Activated CD8-positive, alpha-beta memory T cell treated with anti-CD3 and anti-CD28 coated beads, Interleukin-2, amount 10 ng/mL, durations not matched to agents 7 days and 5 days (primary cell): Measurements from ENCODE around the gene PPM1H. TPM values are rescaled to one million over a fixed set of nuclear protein-coding genes. Genes with fewer than 3 reads are reported as not detected.

ENCODE experiments used
- ATAC-seq: fragments of 150-1000 bp; cut with Tn5 transposase; one replicate; pipeline ENCODE4 v1.10.0; 2021; ENCODE audit warnings: moderate library complexity
- CTCF ChIA-PET: fragments of 350-600 bp; sonication (Branson Sonifier 250); formaldehyde crosslinking; loops from one replicate; lab custom pipeline; 2021; ENCODE audit warnings: antibody characterized with exemption; lab: Charles Lee
- DNase-seq: peaks from one replicate; pipeline ENCODE4 v3.0.0-alpha.2; 2020
- H3K27ac Mint-ChIP-seq: one replicate; pipeline ENCODE4 v1.8.0; 2021; ENCODE audit warnings: mild to moderate bottlenecking, mixed read lengths
- H3K27me3 Mint-ChIP-seq: one replicate; pipeline ENCODE4 v1.8.0; 2021; ENCODE audit warnings: mixed read lengths
- H3K36me3 Mint-ChIP-seq: one replicate; pipeline ENCODE4 v1.8.0; 2021; ENCODE audit warnings: mild to moderate bottlenecking, mixed read lengths
- H3K4me1 Mint-ChIP-seq: one replicate; pipeline ENCODE4 v1.8.0; 2021; ENCODE audit warnings: mixed read lengths
- H3K4me3 Mint-ChIP-seq: one replicate; pipeline ENCODE4 v1.8.0; 2021; ENCODE audit warnings: mild to moderate bottlenecking, moderate library complexity, mixed read lengths
- H3K9me3 Mint-ChIP-seq: one replicate; pipeline ENCODE4 v1.8.0; 2022; ENCODE audit warnings: low read depth, mixed read lengths
- total RNA-seq, 2 experiments: library from RNA; stranded (reverse); gene quantifications; one replicate each; pipeline ENCODE4 v1.2.3, GENCODE V29; 2021

The PPM1H gene
- total RNA-seq, 2 experiments from 2014 or later: 0.32 to 0.68 TPM

DNA sequence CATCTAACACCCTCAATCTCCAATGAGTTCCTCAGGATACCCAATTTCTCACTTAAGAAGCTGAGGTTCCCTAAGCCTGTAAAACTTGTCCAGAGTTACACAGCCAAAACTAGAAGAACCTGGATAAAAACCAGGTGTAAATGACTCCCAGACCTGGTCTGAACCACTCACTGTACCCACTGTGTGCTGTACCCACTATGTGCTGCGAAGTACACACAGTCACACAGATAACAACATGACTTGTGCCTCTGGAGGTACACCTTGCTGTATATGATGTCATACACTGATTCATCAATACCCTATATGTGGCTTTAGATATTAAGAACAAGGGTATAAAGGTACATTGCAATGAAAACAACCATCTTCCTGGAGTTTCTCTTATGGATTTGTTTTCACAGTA, 66.1 kb downstream of the PPM1H start:
- CTCF ChIA-PET: no interaction called here
- H3K9me3 Mint-ChIP-seq: no peaks in the 10 kb centered on the region
- no peaks in the 10 kb centered on the region for H3K4me1 Mint-ChIP-seq
- H3K27ac Mint-ChIP-seq: no peak overlapping the region
- H3K27me3 Mint-ChIP-seq: peaks cover 18% of the 10 kb centered on the region
- DNase-seq (no peak), ATAC-seq (no peak)
- no peak overlapping the region for H3K4me3 Mint-ChIP-seq
- H3K36me3 Mint-ChIP-seq: no peaks in the 10 kb centered on the region

DNA sequence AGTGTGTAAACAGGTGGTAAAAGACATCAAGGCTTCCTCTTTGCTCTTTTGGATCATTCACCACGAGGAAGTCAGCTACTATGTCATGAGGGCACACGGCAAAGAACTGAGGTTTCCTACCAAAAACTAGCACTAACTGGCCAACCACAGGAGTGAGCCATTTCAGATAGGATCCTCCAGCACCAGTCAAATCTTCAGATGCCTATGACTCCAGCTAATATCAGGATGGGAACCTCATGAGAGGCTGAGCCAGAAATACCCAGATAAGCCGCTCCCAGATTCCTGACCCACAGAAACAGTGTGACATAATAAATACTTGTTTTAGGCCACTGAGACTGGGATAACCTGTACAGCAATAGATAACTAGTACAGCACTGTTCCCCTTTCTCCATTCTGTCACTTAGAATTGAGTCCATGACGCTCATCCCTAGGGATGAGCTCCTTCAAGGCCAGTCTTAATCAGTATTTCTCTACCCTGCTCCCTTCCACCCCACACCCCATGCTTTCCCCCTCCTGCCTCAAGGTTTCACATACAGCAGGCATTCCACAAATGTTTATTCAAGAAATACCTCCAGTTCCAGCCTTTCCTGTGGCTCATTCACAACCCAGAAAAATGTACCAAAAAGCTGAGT, 68.4 kb downstream of the PPM1H start:
- CTCF ChIA-PET: no interaction called here
- H3K4me3 Mint-ChIP-seq: no peak overlapping the region

DNA sequence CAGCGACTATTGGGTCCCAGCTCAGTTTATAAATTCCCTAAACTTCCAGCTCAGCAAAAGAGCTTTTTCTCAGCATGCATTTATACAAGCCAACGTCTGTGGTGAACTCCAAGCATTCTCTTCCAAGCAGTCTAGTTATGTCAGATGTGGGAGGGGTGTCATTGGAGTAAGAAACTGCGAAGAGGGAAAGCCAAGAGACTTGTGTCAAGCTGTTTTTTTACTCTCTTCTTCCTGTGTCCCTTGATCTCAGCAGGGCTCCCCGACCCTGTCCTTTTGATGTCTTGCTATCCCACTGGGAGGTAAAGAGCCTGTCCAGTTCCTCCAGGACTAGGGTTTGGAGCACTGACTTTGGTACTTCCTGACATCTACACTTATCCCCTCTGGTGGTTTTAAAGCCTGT, 69.0 kb downstream of the PPM1H start:
- no peak for ATAC-seq
- DNase-seq: no peak
- H3K4me1 Mint-ChIP-seq: no peaks in the 10 kb centered on the region
- H3K36me3 Mint-ChIP-seq: no peaks in the 10 kb centered on the region
- H3K27me3 Mint-ChIP-seq: peaks cover 27% of the 10 kb centered on the region
- no peaks in the 10 kb centered on the region for H3K9me3 Mint-ChIP-seq
- H3K27ac Mint-ChIP-seq: no peak overlapping the region
- H3K4me3 Mint-ChIP-seq: no peak overlapping the region
- CTCF ChIA-PET: no interaction called here

More for the DNA sequence above, 68.4 kb downstream of the PPM1H start:
- Mint-ChIP-seq H3K27me3 (peaks cover 24% of the 10 kb centered on the region), H3K27ac (no peak overlapping the region), H3K9me3 (no peaks in the 10 kb centered on the region), H3K36me3 (no peaks in the 10 kb centered on the region), H3K4me1 (no peaks in the 10 kb centered on the region)
- DNase-seq (no peak), ATAC-seq (no peak)

DNA sequence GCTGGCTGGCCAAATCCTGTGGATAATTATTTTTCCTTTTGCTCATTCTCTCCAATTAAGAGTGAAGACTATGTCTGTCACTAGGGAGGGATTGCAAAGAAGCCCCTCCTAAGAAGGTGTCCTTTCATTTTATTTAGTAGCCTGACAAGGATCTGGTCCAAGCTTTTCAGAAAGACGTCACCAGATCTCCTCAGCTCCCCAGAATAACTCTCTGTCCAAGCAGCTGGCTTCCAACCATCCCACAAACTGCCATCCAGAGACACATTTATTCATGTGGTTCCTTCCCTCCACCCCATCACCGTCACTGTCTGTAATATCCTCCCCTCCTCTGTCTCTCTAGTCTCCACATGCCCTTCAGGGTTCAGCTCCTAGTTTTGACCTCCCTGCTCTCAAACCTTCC, 69.9 kb downstream of the PPM1H start:
- Mint-ChIP-seq H3K27ac (no peak overlapping the region), H3K9me3 (no peaks in the 10 kb centered on the region), H3K27me3 (peaks cover 25% of the 10 kb centered on the region), H3K4me1 (no peaks in the 10 kb centered on the region), H3K36me3 (no peaks in the 10 kb centered on the region), H3K4me3 (no peak overlapping the region)
- ATAC-seq (no peak), DNase-seq (no peak)
- CTCF ChIA-PET: no interaction called here

DNA sequence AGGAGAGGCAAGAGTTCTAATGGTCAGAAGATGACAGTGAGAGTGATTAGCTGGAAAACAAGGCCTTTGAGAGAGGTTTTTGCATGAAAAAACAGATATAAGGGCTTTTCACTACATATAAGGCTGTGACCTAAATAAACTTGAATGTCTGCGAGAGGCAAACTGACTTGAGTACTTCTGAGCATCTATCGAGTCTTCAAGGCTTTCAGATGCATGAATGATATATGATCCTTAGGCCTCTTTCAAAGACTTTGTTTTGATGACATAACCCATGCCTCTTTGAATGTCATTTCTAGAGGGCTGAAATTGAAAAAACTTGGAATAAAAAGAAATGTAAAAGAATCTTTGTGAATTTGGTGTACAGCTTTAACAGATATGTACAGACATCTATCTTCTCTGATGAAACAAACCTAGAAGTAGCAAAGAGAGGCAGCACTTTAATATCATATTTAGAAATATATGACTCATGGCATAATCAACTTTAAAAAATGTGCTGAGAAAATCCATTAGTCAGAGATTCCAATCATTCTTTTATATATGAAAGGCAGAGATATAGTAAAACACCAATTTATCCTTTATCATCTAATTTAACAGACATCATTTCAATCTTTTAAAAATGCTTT, 72.6 kb downstream of the PPM1H start:
- peaks cover 32% of the 10 kb centered on the region for H3K27me3 Mint-ChIP-seq
- ATAC-seq (no peak), DNase-seq (no peak)
- CTCF ChIA-PET: no interaction called here
- H3K27ac Mint-ChIP-seq: no peak overlapping the region
- H3K36me3 Mint-ChIP-seq: no peaks in the 10 kb centered on the region
- no peak overlapping the region for H3K4me3 Mint-ChIP-seq
- H3K4me1 Mint-ChIP-seq: no peaks in the 10 kb centered on the region
- H3K9me3 Mint-ChIP-seq: no peaks in the 10 kb centered on the region

DNA sequence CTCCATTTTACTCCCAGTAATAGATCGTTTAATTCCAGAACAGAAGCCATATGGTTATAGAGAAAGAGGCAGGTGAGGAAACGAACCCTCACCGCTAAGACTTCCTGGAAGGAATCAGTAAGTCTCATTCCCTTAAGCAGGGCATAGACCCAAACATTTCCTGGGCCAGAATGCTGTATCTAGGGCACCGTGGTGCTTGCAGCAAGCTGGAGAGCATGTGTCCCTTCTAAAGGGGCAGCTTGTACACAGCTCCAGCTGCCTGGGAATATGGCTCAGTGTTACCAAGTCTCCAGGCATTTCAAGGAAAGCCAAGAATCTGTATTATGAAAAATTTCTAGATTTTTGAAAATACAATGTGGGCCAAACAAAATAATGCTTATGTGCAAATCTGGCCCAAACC, 73.4 kb downstream of the PPM1H start:
- H3K4me1 Mint-ChIP-seq: no peaks in the 10 kb centered on the region
- H3K27me3 Mint-ChIP-seq: peaks cover 32% of the 10 kb centered on the region
- no peak overlapping the region for H3K4me3 Mint-ChIP-seq
- no peaks in the 10 kb centered on the region for H3K36me3 Mint-ChIP-seq
- CTCF ChIA-PET: no interaction called here
- ATAC-seq: no peak
- no peak overlapping the region for H3K27ac Mint-ChIP-seq
- DNase-seq: no peak
- no peaks in the 10 kb centered on the region for H3K9me3 Mint-ChIP-seq

DNA sequence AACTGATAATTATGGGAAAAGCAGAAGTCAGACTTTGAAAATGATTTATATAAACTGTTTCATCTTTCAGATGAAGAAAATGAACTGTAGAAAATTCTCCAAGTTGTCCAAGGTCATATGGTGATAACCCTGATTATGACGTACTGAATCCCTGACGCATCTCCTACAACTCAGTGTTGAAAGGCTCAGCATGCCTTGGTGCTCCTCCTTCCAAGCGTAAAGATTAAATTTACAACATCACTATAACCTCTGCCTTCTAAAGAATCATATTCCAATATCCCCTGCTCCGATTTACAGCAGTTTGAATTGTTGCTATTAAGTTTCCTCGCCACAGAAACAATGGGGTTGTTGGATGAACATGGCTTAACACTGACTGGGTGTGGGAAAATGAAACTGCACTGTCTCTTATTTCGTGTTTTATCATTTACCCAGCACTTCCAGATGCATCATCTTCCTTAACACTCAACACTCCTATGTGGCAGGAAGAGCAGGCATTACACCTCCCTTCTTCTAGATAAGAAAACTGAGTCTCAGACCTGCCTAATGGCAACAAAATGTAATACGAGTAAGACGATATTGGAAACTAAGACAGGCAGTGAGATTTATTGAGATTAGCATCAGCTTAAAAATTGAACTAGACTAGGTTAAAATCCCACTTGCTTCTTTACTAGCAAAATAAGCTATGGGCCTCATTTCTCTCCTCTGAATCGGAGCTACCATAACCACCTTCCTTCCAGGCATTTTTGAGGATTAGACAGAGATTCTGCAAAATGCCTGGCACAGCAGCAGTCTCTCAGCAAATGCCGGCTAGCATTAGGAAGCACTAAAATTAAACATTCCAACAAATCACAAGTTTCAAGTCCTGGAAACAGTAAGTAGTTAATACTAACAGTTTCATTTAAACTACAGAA, 74.2 kb downstream of the PPM1H start:
- CTCF ChIA-PET: no interaction called here
- no peak for ATAC-seq

DNA sequence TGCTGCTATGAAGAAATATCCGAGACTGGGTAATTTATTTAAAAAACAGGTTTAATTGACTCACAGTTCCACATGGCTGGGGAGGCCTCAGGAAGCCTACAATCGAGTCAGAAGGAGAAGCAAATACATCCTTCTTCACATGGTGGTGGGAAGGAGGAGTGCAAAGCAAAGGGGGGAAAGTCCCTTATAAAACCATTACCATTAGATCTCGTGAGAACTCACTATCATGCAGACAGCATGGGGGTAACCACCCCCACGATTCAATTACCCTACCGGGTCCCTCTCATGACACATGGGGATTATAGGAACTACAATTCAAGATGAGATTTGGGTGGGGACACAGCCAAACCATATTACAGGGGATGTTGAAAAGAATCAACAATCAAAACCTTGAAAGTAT, 74.9 kb downstream of the PPM1H start:
- H3K4me3 Mint-ChIP-seq: no peak overlapping the region
- no peaks in the 10 kb centered on the region for H3K4me1 Mint-ChIP-seq
- H3K27ac Mint-ChIP-seq: no peak overlapping the region
- no peaks in the 10 kb centered on the region for H3K9me3 Mint-ChIP-seq
- H3K27me3 Mint-ChIP-seq: peaks cover 31% of the 10 kb centered on the region
- H3K36me3 Mint-ChIP-seq: no peaks in the 10 kb centered on the region
- DNase-seq (no peak), ATAC-seq (no peak)
- CTCF ChIA-PET: no interaction called here

More for the DNA sequence above, 74.2 kb downstream of the PPM1H start:
- Mint-ChIP-seq H3K4me1 (no peaks in the 10 kb centered on the region), H3K9me3 (no peaks in the 10 kb centered on the region), H3K27me3 (peaks cover 31% of the 10 kb centered on the region), H3K36me3 (no peaks in the 10 kb centered on the region), H3K4me3 (no peak overlapping the region), H3K27ac (no peak overlapping the region)
- no peak for DNase-seq

DNA sequence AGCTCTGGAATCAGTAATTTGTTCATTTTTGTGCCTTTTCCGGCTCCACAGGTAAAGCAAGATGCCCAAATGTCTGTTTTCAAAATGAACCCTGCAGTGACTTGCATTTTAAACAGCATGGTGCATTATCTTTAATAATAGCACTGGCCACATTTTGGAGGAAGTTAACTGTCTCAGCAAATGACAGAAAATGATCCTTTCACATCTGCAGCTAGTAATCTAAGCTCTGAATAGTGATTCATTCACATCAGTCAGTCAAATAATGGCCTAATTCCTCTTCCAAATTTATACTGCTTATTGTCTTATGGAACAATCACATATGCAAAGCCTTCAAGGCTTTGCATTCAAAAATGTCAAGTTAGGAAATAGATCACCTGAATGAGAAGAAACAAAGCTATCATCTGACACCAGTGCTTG, 75.6 kb downstream of the PPM1H start:
- ATAC-seq: no peak

DNA sequence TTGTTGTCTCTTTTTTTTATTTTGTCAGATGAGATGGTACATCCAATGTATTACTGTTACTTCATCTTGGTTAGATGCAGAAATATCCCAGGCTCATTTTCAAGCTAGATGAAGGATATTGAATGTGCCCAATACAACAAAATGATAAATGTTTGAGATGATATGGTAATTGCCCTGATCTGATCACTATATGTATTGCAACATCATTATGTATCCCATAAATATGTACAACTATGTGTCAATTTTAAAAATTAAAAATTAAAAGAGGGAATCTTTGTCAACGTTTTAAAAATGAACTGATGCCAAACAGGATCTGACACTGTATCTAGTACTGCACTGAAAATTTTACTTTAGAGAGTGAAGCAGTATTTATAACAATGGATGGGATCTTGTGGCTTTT, 78.5 kb downstream of the PPM1H start:
- Mint-ChIP-seq H3K27me3 (peaks cover 31% of the 10 kb centered on the region), H3K4me1 (no peaks in the 10 kb centered on the region), H3K4me3 (no peak overlapping the region), H3K9me3 (no peaks in the 10 kb centered on the region), H3K27ac (no peak overlapping the region), H3K36me3 (no peaks in the 10 kb centered on the region)
- CTCF ChIA-PET: no interaction called here
- no peak for DNase-seq
- ATAC-seq: no peak

More for the DNA sequence above, 75.6 kb downstream of the PPM1H start:
- Mint-ChIP-seq H3K36me3 (no peaks in the 10 kb centered on the region), H3K9me3 (no peaks in the 10 kb centered on the region), H3K4me3 (no peak overlapping the region), H3K27ac (no peak overlapping the region), H3K27me3 (peaks cover 31% of the 10 kb centered on the region), H3K4me1 (no peaks in the 10 kb centered on the region)
- CTCF ChIA-PET: interaction anchor here (0.6 kb wide), 1 partner anchor 12 kb away, joined by 3 read pairs; no protein-coding TSS in a partner anchor
- no peak for DNase-seq

DNA sequence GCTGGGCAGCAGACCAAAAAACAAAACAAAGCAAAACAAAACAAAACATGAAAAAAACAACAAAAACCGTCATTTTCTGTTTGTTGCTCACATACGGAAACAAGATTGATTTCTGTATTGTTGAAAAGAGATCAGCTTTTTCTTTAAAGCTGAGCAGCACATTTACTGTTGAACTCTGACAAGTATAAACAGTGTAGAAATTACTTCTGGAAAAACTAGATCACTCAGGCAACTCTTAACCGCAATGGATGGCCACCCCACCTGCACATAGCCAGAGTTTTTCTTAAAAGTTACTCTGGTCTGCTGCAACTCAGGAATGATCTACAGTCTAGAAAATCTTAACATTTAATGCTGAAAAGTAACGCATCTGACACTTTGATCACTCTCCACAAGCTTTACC, 80.9 kb downstream of the PPM1H start:
- Mint-ChIP-seq H3K4me3 (no peak overlapping the region), H3K36me3 (no peaks in the 10 kb centered on the region), H3K4me1 (no peaks in the 10 kb centered on the region), H3K9me3 (no peaks in the 10 kb centered on the region), H3K27ac (no peak overlapping the region), H3K27me3 (peaks cover 30% of the 10 kb centered on the region)
- no peak for ATAC-seq
- no peak for DNase-seq
- CTCF ChIA-PET: no interaction called here

DNA sequence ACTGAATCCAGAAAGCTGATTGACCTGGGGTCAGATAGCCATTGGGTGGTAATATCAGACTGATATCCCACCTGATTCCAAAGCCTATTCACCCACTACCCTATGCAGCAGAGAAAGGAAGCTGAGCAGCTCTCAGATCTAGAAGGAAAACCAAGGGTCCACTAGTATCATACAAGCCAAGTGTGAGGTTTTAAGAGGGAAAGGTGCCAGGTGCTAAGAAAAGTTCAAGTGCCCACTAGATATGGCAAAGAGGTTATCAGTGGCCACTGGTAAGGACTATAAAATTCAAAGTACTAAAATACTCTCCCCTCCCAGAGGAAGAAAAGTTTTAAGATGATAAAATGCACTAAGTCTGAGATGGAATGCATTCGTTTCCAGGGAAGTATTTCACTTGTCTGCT, 85.6 kb downstream of the PPM1H start:
- no peak for ATAC-seq
- CTCF ChIA-PET: no interaction called here
- Mint-ChIP-seq H3K4me3 (no peak overlapping the region), H3K27me3 (peaks cover 31% of the 10 kb centered on the region), H3K9me3 (no peaks in the 10 kb centered on the region), H3K27ac (no peak overlapping the region), H3K36me3 (no peaks in the 10 kb centered on the region), H3K4me1 (no peaks in the 10 kb centered on the region)
- DNase-seq: no peak

DNA sequence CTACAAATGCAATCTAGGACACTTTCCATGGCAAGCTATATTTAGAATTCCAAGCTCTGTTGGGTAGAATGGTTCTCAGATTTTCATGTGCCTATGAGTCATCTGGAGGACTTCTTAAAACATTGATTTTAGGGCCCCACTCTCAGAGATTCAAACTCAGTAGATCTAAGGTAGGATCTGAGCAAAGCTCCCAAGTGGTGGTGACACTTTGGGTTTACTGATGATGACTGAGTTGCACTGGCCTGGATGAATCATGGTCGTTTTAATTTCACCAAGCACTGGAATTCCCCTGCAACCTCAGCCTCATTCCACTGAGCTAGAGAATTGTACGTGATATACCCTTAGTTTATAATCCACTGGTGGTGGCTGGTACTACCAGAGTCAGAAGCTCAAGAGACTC, 86.5 kb downstream of the PPM1H start:
- Mint-ChIP-seq H3K36me3 (no peaks in the 10 kb centered on the region), H3K27ac (no peak overlapping the region), H3K4me3 (no peak overlapping the region), H3K4me1 (no peaks in the 10 kb centered on the region), H3K27me3 (peaks cover 35% of the 10 kb centered on the region), H3K9me3 (no peaks in the 10 kb centered on the region)
- CTCF ChIA-PET: no interaction called here
- ATAC-seq (no peak), DNase-seq (no peak)

DNA sequence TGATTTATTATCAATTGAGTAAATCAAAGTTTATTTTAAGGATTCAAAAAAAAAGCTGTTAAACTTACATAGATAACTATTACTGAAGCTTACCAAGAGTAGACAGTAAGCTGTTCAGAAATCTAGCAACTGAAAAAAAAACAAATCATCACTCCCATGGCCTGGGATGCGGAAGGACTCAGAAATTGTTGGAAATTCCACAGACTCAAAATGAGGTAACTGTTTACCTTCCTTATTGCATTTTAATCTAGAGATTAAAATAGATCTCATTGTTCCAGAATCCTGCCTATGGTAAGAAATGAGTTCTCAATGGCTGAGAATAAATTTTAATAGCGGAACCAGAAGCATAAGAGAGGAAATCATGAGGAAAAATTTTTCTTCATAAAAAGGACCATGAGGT, 87.2 kb downstream of the PPM1H start:
- ATAC-seq (no peak), DNase-seq (no peak)
- peaks cover 35% of the 10 kb centered on the region for H3K27me3 Mint-ChIP-seq
- H3K36me3 Mint-ChIP-seq: no peaks in the 10 kb centered on the region
- no peak overlapping the region for H3K27ac Mint-ChIP-seq
- no peak overlapping the region for H3K4me3 Mint-ChIP-seq
- CTCF ChIA-PET: no interaction called here
- H3K4me1 Mint-ChIP-seq: no peaks in the 10 kb centered on the region
- no peaks in the 10 kb centered on the region for H3K9me3 Mint-ChIP-seq
